ENCODE measurements around the gene CACNA2D4.
"Not testable (repeated sequence)": the region's sequence is repeated elsewhere in the genome, so short reads cannot be mapped to it uniquely, and the experiment has no call there.

Gene CACNA2D4

GRCh38 chr12:1832801-1833595 lies 85.5 kb downstream of the CACNA2D4 start:
- no peak for DNase-seq (ENCODE audit: low read depth)

- DNase-seq (ENCODE audit: low read depth): no peak
Measured at GRCh38 chr12:1830981-1831963, 87.2 kb downstream of the CACNA2D4 start.

GRCh38 chr12:1830401-1830845 lies 88.0 kb downstream of the CACNA2D4 start:
- DNase-seq (ENCODE audit: low read depth): no peak

- DNase-seq (ENCODE audit: low read depth): no peak
Measured at GRCh38 chr12:1829306-1829900, 89.0 kb downstream of the CACNA2D4 start.

GRCh38 chr12:1828856-1829255 lies 89.6 kb downstream of the CACNA2D4 start:
- no peak for DNase-seq (ENCODE audit: low read depth)

- DNase-seq (ENCODE audit: low read depth): no peak
Measured at GRCh38 chr12:1827826-1828805, 90.3 kb downstream of the CACNA2D4 start.

- no peak for DNase-seq (ENCODE audit: low read depth)
Measured at GRCh38 chr12:1826867-1827705, 91.4 kb downstream of the CACNA2D4 start.

- no peak for DNase-seq (ENCODE audit: low read depth)
Measured at GRCh38 chr12:1826401-1826800, 92.1 kb downstream of the CACNA2D4 start.

- DNase-seq (ENCODE audit: low read depth): no peak
Measured at GRCh38 chr12:1825382-1826102, 92.9 kb downstream of the CACNA2D4 start.

- no peak for DNase-seq (ENCODE audit: low read depth)
Measured at GRCh38 chr12:1823237-1823636, 95.2 kb downstream of the CACNA2D4 start.

GRCh38 chr12:1822699-1823098 lies 95.8 kb downstream of the CACNA2D4 start:
- no peak for DNase-seq (ENCODE audit: low read depth)

- no peak for DNase-seq (ENCODE audit: low read depth)
Measured at GRCh38 chr12:1821805-1822204, 96.6 kb downstream of the CACNA2D4 start.

GRCh38 chr12:1820896-1821291 lies 97.6 kb downstream of the CACNA2D4 start:
- DNase-seq (ENCODE audit: low read depth): no peak

GRCh38 chr12:1820191-1820895 lies 98.1 kb downstream of the CACNA2D4 start, which contains the start of gene LRTM2:
LRTM2 (plus strand) TSS chr12:1820565; CDS start chr12:1828149, 7,584 bp downstream.
- no peak for DNase-seq (ENCODE audit: low read depth)

- no peak for DNase-seq (ENCODE audit: low read depth)
Measured at GRCh38 chr12:1819571-1819970, 98.9 kb downstream of the CACNA2D4 start.

GRCh38 chr12:1819050-1819449 lies 99.4 kb downstream of the CACNA2D4 start:
- no peak for DNase-seq (ENCODE audit: low read depth)

- DNase-seq (ENCODE audit: low read depth): not testable (repeated sequence)
Measured at GRCh38 chr12:1817928-1818327, 100.5 kb downstream of the CACNA2D4 start.

GRCh38 chr12:1816730-1817348 lies 101.6 kb downstream of the CACNA2D4 start:
- DNase-seq (ENCODE audit: low read depth): no peak

All from stimulated activated CD8-positive, alpha-beta memory T cell treated with anti-CD3 and anti-CD28 coated beads, Interleukin-15, amount 100 ng/mL, for 24 hours (primary cell).